IMR-90 (cell line): Measurements from ENCODE around the gene AP3M1. TPM values are rescaled to one million over a fixed set of nuclear protein-coding genes. Genes with fewer than 3 reads are reported as not detected.
A peak's percentile ranks its signal among the peaks of the same experiment; 100 is the strongest.

Experiments used
- ATAC-seq: fragments of 200-7000 bp; cut with Tn5 transposase; 2 replicates; pipeline ENCODE4 v1.9.1; 2020; ENCODE audit warnings: low read depth, mild to moderate bottlenecking, moderate library complexity
- BruUV-seq: library from RNA; stranded (reverse); fragments of 400-500 nt; replicated peaks from 2 replicates; lab custom pipeline; 2021; lab: Mats Ljungman, UMichigan
- CTCF ChIA-PET: fragments of 300-600 bp; formaldehyde crosslinking; extraction: SDS; loops from one replicate; lab custom pipeline; 2021; ENCODE audit warnings: antibody characterized with exemption; lab: Yijun Ruan, JAX
- POLR2A ChIA-PET: fragments of 300-600 bp; sonication (Branson Sonifier 250); formaldehyde crosslinking; loops from one replicate; lab custom pipeline; 2022; ENCODE audit warnings: antibody characterized with exemption; ENCODE audit not compliant: unreplicated experiment; lab: Charles Lee
- DNase-seq: peaks from one replicate; pipeline ENCODE4 v3.0.0; 2013
- H2AFZ ChIP-seq: replicated peaks from 2 replicates; pipeline ENCODE3; 2013; ENCODE audit warnings: low read length, mild to moderate bottlenecking; ENCODE audit not compliant: poor library complexity
- H2AK5ac ChIP-seq: 2 replicates; pipeline ENCODE4 v1.6.1; 2013; ENCODE audit warnings: low read depth, low read length, inconsistent platforms
- H2AK9ac ChIP-seq: replicated peaks from 2 replicates; pipeline ENCODE3; 2013; ENCODE audit warnings: mild to moderate bottlenecking, low read depth, low read length, moderate library complexity; ENCODE audit not compliant: poor library complexity
- H2BK120ac ChIP-seq: 2 replicates; pipeline ENCODE4 v1.6.1; 2013; ENCODE audit warnings: low read depth, low read length, inconsistent platforms
- H2BK15ac ChIP-seq: 3 replicates; pipeline ENCODE4 v1.6.1; 2013; ENCODE audit warnings: low read depth, low read length, inconsistent platforms
- H2BK20ac ChIP-seq: 2 replicates; pipeline ENCODE4 v1.6.1; 2013; ENCODE audit warnings: low read depth, mild to moderate bottlenecking, inconsistent platforms, low read length, moderate library complexity
- H2BK5ac ChIP-seq: 2 replicates; pipeline ENCODE4 v1.6.1; 2013; ENCODE audit warnings: mild to moderate bottlenecking, low read depth, low read length, inconsistent platforms; ENCODE audit not compliant: poor library complexity, severe bottlenecking
- H3K14ac ChIP-seq: replicated peaks from 2 replicates; pipeline ENCODE4 v1.6.1; 2013; ENCODE audit warnings: low read depth, low read length, inconsistent platforms
- H3K18ac ChIP-seq: 2 replicates; pipeline ENCODE4 v1.6.1; 2013; ENCODE audit warnings: low read depth, low read length, control low read depth
- H3K23ac ChIP-seq: 2 replicates; pipeline ENCODE4 v1.6.1; 2013; ENCODE audit warnings: low read depth, low read length, inconsistent platforms
- H3K27ac ChIP-seq: 2 replicates; pipeline ENCODE4 v1.5.1; 2013; ENCODE audit warnings: mild to moderate bottlenecking, control low read depth, low read length; ENCODE audit not compliant: insufficient read depth
- H3K27me3 ChIP-seq: 2 replicates; pipeline ENCODE4 v1.6.1; 2013; ENCODE audit warnings: low read length; ENCODE audit not compliant: control insufficient read depth, insufficient read depth
- H3K36me3 ChIP-seq: 2 replicates; pipeline ENCODE4 v1.6.1; 2013; ENCODE audit warnings: low read length, mixed read lengths; ENCODE audit not compliant: control insufficient read depth, insufficient read depth
- H3K4ac ChIP-seq: 2 replicates; pipeline ENCODE4 v1.6.1; 2013; ENCODE audit warnings: low read depth, low read length, inconsistent platforms
- H3K4me1 ChIP-seq: 2 replicates; pipeline ENCODE4 v1.6.1; 2013; ENCODE audit warnings: low read length, mixed read lengths; ENCODE audit not compliant: control insufficient read depth, insufficient read depth
- H3K4me2 ChIP-seq: 2 replicates; pipeline ENCODE4 v1.6.1; 2013; ENCODE audit warnings: low read depth, mild to moderate bottlenecking, control low read depth, low read length, moderate library complexity
- H3K4me3 ChIP-seq: 2 replicates; pipeline ENCODE4 v1.5.1; 2013; ENCODE audit warnings: low read depth, mild to moderate bottlenecking, control low read depth, low read length, moderate library complexity; ENCODE audit not compliant: insufficient read depth
- H3K56ac ChIP-seq: 2 replicates; pipeline ENCODE4 v1.6.1; 2013; ENCODE audit warnings: low read length, inconsistent platforms; ENCODE audit not compliant: insufficient read depth; ENCODE audit errors: extremely low read depth
- H3K79me1 ChIP-seq, 2 experiments: 2 replicates each; pipeline ENCODE4 v1.6.1; 2013; ENCODE audit warnings: low read length in 2 of 2, inconsistent platforms in 1 of 2, low read depth in 1 of 2
- H3K9ac ChIP-seq: 2 replicates; pipeline ENCODE4 v1.6.1; 2013; ENCODE audit warnings: low read depth, low read length, control low read depth
- H3K9me1 ChIP-seq: 2 replicates; pipeline ENCODE4 v1.6.1; 2013; ENCODE audit warnings: low read length, inconsistent platforms; ENCODE audit not compliant: insufficient read depth
- H3K9me3 ChIP-seq: 2 replicates; pipeline ENCODE4 v1.6.1; 2013; ENCODE audit warnings: low read length; ENCODE audit not compliant: control insufficient read depth, insufficient read depth
- H4K20me1 ChIP-seq: 2 replicates; pipeline ENCODE4 v1.6.1; 2013; ENCODE audit warnings: low read length, inconsistent platforms; ENCODE audit not compliant: insufficient read depth
- H4K5ac ChIP-seq: 2 replicates; pipeline ENCODE4 v1.6.1; 2013; ENCODE audit warnings: mild to moderate bottlenecking, low read depth, low read length, control low read depth
- H4K8ac ChIP-seq, 2 experiments: 2 replicates each; pipeline ENCODE4 v1.6.1; 2013; ENCODE audit warnings: low read depth in 2 of 2, low read length in 2 of 2, control low read depth in 1 of 2, inconsistent platforms in 1 of 2
- H4K91ac ChIP-seq: 2 replicates; pipeline ENCODE4 v1.6.1; 2013; ENCODE audit warnings: low read depth, low read length, inconsistent platforms; ENCODE audit not compliant: insufficient read depth
- BHLHE40 ChIP-seq: fragments of 150-350 bp; IDR thresholded peaks from 2 replicates; pipeline ENCODE4 v1.6.1; 2016; ENCODE audit warnings: mild to moderate bottlenecking, low read depth, low read length
- CEBPB ChIP-seq: IDR thresholded peaks from 2 replicates; pipeline ENCODE4 v1.6.1; 2012; ENCODE audit warnings: low read depth, low read length, improper control_type of control experiment
- CTCF ChIP-seq: conservative IDR thresholded peaks from 2 replicates; pipeline ENCODE4 v1.5.1; 2012; ENCODE audit warnings: mild to moderate bottlenecking, low read depth, low read length, improper control_type of control experiment
- MAFK ChIP-seq: IDR thresholded peaks from 2 replicates; pipeline ENCODE4 v1.6.1; 2012; ENCODE audit warnings: low read depth, low read length, improper control_type of control experiment
- MAZ ChIP-seq: IDR thresholded peaks from 2 replicates; pipeline ENCODE4 v1.6.1; 2012; ENCODE audit warnings: low read depth, mild to moderate bottlenecking, low read length, improper control_type of control experiment, moderate library complexity, borderline replicate concordance
- MXI1 ChIP-seq: IDR thresholded peaks from 2 replicates; pipeline ENCODE4 v1.6.1; 2012; ENCODE audit warnings: low read depth, mild to moderate bottlenecking, low read length, moderate library complexity, borderline replicate concordance
- NFE2L2 ChIP-seq: fragments of 150-350 bp; IDR thresholded peaks from 2 replicates; pipeline ENCODE4 v1.6.1; 2016; ENCODE audit warnings: low read depth, mild to moderate bottlenecking, low read length
- RAD21 ChIP-seq: IDR thresholded peaks from 2 replicates; pipeline ENCODE4 v1.6.1; 2012; ENCODE audit warnings: low read length, improper control_type of control experiment
- RCOR1 ChIP-seq: IDR thresholded peaks from 2 replicates; pipeline ENCODE4 v1.6.1; 2012; ENCODE audit warnings: mild to moderate bottlenecking, low read length, improper control_type of control experiment; ENCODE audit not compliant: insufficient replicate concordance
- RFX5 ChIP-seq: IDR thresholded peaks from 2 replicates; pipeline ENCODE4 v1.8.0; 2012; ENCODE audit warnings: low read depth, mild to moderate bottlenecking, low read length, moderate library complexity
- SMC3 ChIP-seq: fragments of 150-350 bp; IDR thresholded peaks from 2 replicates; pipeline ENCODE4 v1.6.1; 2016; ENCODE audit warnings: low read depth, mild to moderate bottlenecking, antibody characterized with exemption, low read length, moderate library complexity
- USF2 ChIP-seq: fragments of 150-350 bp; IDR thresholded peaks from 2 replicates; pipeline ENCODE4 v1.6.1; 2017; ENCODE audit warnings: mild to moderate bottlenecking, antibody characterized with exemption, low read length, low read depth
- WGBS, 2 experiments: methylation state at CpG; one replicate each; pipeline versions ENCODE4 v1.1.5 to v1.1.7; 2013; ENCODE audit warnings: missing lambda C conversion rate in 2 of 2; ENCODE audit not compliant: insufficient read length in 1 of 2; ENCODE audit errors: extremely low coverage in 2 of 2; 5-methylcytosine and 5-hydroxymethylcytosine counted together
- dilution Hi-C: fragments of 300-500 bp; cut with HindIII; formaldehyde crosslinking; loops from one replicate; pipeline ENCODE4 v1.14.3; 2018; ENCODE audit warnings: low sequenced_read_pairs; ENCODE audit not compliant: unreplicated experiment
- in situ Hi-C: fragments of 300-500 bp; cut with MboI; formaldehyde crosslinking; loops from 3 replicates; pipeline ENCODE4 v1.14.3; 2019; ENCODE audit warnings: low sequenced_read_pairs, inconsistent platforms, mixed read lengths
- intact Hi-C: fragments of 100-400 bp; cut with micrococcal nuclease; formaldehyde crosslinking; loops from 2 replicates; pipeline ENCODE4 v1.10.0; 2022
- polyA plus RNA-seq, 3 experiments: library from polyadenylated mRNA; depleted of rRNA; stranded (reverse); fragments of >200 nt; gene quantifications; 2 replicates each; pipeline ENCODE4 v1.2.3, GENCODE V29; 2012; ENCODE audit warnings: low replicate concordance in 1 of 3
- total RNA-seq: library from RNA; depleted of rRNA; stranded (reverse); fragments of >200 nt; gene quantifications from 2 replicates; pipeline ENCODE4 v1.2.3, GENCODE V29; 2012

Gene AP3M1
- total and polyA plus RNA-seq, 2 of the 4 experiments (the other 2 are of a cell fraction), result 26.6 to 46.4 TPM

GRCh38 chr10:74110120-74110519, 40.5 kb downstream of the AP3M1 start:
- Histone ChIP-seq H4K8ac (no peak overlapping the region), H3K79me1 (peaks cover 66 to 86% of the 10 kb centered on the region in 2 experiments), H3K27me3 (no peaks in the 10 kb centered on the region), H3K56ac (no peak overlapping the region), H2AK9ac (no peak overlapping the region), H3K18ac (no peak overlapping the region), H3K4ac (no peak overlapping the region), H3K36me3 (peaks cover 83% of the 10 kb centered on the region), H3K9ac (no peak overlapping the region), H4K20me1 (peaks cover 68% of the 10 kb centered on the region), H2BK15ac (no peak overlapping the region), H3K4me3 (no peak overlapping the region), H2BK20ac (no peak overlapping the region), H3K14ac (no peak overlapping the region), H3K4me2 (no peak overlapping the region), H4K91ac (no peak overlapping the region), H3K9me3 (no peaks in the 10 kb centered on the region), H2AFZ (no peak overlapping the region), H3K27ac (peak overlapping the region; percentile 40; the same call in 1 of the 2 replicates), H2BK120ac (no peak overlapping the region), H3K4me1 (peaks cover 6% of the 10 kb centered on the region), H3K9me1 (peaks cover 18% of the 10 kb centered on the region), H4K5ac (no peak overlapping the region), H3K23ac (peak overlapping the region; percentile 3; the same call in 1 of the 2 replicates), H2AK5ac (no peak overlapping the region), H2BK5ac (no peak overlapping the region)
- POLR2A ChIA-PET, result no interaction called here
- TF ChIP-seq RCOR1 (no peak), MAFK (no peak), RFX5 (no peak), CEBPB (no peak), RAD21 (no peak), MAZ (no peak), NFE2L2 (no peak), BHLHE40 (no peak), USF2 (no peak), SMC3 (no peak), MXI1 (no peak), CTCF (no peak)
- CTCF ChIA-PET, result interaction anchor here (0.5 kb wide), 1 partner anchor 230 kb away, joined by 3 read pairs; no protein-coding TSS in a partner anchor
- no CpG with 5 or more reads among the region's 1 CpG for WGBS, 2 experiments
- in situ Hi-C loops, result no loop called here
- ATAC-seq, result no peak
- intact Hi-C loops, result no loop called here
- dilution Hi-C loops, result no loop called here
- no peak for DNase-seq
- TSS peak; percentile 22 for BruUV-seq
